HG02943 (cell line): ENCODE results near the gene GPR45.

Experiments
- ATAC-seq: cut with Tn5 transposase; IDR thresholded peaks from one replicate; pipeline ENCODE4 v1.9.1; 2021; ENCODE audit warnings: mild to moderate bottlenecking, low read depth, moderate library complexity; ENCODE audit not compliant: unreplicated experiment

Gene GPR45, protein sequence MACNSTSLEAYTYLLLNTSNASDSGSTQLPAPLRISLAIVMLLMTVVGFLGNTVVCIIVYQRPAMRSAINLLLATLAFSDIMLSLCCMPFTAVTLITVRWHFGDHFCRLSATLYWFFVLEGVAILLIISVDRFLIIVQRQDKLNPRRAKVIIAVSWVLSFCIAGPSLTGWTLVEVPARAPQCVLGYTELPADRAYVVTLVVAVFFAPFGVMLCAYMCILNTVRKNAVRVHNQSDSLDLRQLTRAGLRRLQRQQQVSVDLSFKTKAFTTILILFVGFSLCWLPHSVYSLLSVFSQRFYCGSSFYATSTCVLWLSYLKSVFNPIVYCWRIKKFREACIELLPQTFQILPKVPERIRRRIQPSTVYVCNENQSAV

DNA sequence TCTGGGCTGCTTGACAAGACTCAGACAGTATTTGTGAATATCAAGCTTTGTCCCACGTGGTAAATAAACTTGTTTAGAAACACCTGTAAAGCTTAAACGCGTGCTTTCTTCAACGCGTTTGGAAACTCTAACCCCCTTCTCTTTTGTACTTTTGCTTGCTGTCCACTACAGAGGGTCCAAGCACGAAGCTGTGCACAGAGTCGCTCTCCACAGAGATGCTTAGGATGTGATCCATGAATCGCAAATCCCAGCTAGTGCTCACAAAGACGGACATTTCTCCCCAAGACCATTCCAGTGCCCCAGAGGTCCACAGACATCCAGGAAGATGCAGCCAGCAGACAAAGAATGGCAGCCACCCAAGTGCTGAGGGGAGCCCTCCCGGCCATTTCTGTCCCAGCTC lies at the start of gene GPR45:
Gene GPR45, plus strand, starts transcription at position 301 of the 400 bp plus-strand sequence. CDS start 116 bp downstream, outside the sequence.
- no peak for ATAC-seq

DNA sequence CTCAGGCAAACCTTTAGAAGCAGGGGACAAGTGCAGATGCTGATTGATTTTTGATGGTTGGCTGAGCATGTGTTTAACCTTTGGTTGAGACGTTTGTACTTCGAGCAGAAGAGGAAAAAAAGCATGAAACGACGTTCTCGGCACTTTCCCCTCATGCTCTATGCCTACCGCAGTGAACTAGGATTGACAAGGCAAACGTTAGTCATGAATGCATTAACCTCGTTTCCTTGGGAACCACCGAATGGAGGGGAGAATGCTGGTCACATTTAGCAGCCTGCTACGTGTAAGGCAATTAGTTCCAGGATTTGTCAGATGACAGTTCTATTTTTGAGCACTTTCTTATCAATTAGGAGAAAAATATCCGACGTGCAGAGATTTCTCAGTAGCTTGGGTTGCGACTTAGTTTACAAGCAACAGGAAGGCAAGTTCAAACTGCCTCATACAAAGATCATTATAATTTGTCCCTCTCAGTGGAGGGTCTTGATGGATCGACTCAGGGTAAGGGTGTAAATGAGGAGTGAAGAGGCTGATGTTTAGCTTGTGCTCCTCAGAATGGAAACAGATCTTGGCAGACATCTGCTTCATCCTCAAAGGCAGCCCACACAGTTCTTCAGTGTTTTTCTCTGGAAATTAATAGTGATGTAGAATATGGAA lies 47.4 kb upstream of the GPR45 start:
- ATAC-seq = no peak

DNA sequence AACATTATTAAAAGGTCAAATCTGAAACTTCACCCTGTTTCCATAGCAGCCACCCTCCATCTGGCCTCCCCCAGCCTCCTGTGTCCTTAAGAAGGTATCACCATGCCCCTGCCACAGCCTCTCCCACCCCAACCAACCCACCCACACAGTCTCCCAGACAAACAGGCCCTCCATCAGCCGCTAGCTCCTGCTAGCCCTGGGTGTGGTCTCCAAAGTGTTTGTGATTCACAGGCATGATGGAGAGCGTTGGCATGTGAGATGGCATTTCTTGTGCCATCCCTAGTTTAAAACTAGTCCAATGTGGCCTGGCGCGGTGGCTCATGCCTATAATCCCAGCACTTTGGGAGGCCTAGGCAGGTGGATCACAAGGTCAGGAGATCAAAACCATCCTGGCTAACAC lies 44.9 kb upstream of the GPR45 start:
- ATAC-seq = no peak

- no peak for ATAC-seq
Observed at GRCh38 chr2:105215586-105216192, 25.9 kb upstream of the GPR45 start.

GRCh38 chr2:105220604-105221003 lies 20.9 kb upstream of the GPR45 start:
- ATAC-seq = no peak

DNA sequence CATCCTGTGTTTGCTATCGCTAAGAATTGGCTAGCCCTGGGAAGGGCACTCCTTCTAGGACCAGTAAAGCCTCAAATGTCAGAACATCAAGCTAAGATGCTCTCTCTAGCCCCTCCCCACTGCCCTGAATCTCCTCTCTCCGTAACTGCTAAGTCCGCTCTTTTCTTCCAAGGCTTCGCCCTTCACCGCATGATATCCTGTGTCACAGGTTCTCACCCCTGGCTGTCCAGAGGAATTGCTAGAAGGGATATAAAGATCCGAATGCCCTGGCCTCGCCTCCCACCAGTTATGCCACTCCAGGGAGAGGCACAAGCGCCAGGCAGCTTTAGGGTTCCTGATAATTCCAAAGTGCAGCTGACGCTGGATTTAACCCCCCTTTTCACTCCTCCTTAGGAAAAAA lies 17.1 kb upstream of the GPR45 start:
- no peak for ATAC-seq

DNA sequence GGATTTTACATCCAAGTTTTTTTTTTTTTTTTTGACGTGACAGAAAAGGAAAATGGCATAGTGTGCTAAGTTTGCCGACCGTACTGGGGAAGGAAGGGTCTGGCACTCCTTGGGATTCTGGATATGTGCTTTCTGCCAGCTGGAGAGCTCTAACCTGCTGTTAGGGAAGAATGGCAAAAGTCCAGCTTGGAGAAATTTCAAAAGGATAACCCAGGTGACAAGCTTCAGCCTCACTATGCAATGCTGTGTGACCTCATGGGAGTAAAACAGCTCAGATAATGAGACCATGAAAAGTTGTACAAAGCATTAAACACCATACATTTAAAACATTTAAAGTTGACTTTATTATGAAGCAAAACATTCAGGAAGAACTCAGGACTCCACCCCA lies 10.3 kb upstream of the GPR45 start:
- ATAC-seq = no peak

- no peak for ATAC-seq
Observed at GRCh38 chr2:105235388-105236059, 6.0 kb upstream of the GPR45 start.

DNA sequence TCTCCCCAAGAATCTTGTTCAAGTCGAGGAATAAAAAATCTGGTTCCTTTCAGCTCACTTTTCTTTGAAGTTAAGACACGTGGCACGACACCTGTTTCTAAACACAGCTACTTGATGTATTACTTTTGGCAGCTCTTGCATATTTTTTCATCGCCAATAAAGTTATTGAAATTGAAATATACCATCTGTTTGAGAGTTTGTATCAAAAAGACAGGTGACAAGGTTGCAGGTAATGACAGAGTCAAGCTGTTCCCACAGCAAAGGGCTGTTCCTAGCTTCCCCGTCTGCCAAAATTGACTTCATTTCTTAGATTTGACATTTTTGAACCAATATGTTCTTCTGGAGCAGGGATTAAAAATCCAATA lies 5.5 kb upstream of the GPR45 start:
- ATAC-seq = no peak

GRCh38 chr2:105237045-105237765 lies 4.3 kb upstream of the GPR45 start:
- ATAC-seq = no peak

DNA sequence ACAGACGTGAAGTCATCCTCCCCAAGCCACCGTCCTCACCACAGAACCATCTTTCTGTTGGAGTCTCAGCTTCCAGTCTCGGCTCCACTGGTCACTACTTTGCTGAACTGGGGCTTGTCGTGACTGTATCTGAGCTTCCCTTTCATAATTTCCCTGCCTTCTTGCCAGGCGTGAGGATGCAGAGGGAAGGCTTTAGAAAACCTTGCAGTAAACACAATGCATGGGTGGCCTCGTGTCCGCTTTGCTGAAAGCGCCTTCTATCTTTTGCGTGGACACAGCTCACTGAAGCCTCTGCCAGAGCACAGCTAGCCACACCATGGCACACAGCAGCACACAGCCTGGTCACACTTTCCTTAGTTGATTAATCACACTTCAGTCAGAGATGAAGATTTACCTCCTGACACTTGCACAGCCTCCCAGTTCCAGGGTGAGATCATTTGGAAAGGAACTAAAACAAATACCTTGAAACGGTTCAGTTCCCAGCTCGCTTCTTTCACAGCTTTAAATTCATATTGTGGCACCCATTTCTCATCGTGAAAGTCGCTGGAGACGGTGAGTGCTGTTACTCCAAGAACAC lies 2.8 kb upstream of the GPR45 start:
- no peak for ATAC-seq

DNA sequence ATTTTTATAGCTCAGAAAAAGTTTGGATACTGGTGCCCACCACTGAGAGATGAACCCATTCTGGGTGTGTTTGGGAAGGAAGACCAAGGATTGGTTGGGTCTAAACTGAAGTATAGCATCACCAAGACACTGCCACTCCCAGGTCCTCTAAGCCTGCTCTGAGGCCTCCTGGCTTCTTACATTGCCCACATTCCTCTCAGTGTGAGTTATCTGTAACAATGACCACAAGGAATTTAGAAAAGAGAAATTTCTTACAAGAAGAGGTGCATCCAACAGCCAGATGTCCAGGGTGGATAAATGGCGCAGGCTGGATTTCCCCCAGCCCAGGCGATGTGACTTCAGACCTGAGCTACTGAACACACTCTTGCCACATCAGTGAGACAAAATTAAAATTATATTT lies 1.6 kb upstream of the GPR45 start:
- ATAC-seq = no peak

- ATAC-seq = no peak
Observed at GRCh38 chr2:105242286-105242993, 897 bp downstream of the GPR45 start.

GRCh38 chr2:105243961-105244360 lies 2.4 kb downstream of the GPR45 start:
- no peak for ATAC-seq

DNA sequence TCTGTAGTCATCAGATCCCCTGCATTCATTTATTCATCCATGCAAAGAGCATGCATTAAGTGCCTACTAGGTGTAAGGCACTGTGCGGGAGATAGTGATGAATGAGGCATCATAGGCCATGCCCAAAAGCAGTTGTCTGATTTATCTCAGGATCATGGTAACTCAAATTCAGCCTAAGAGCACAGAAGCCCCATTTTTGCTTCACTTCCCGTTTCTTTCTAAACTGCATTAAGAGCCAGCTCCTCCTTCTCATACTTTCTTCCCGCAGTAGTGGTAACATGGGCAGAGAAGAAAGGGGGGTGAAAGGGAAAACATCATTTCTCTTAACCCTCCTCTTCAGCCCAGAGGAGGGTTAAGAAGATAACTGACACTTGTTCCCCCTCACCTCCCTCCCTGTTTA lies 2.9 kb downstream of the GPR45 start:
- ATAC-seq = no peak

DNA sequence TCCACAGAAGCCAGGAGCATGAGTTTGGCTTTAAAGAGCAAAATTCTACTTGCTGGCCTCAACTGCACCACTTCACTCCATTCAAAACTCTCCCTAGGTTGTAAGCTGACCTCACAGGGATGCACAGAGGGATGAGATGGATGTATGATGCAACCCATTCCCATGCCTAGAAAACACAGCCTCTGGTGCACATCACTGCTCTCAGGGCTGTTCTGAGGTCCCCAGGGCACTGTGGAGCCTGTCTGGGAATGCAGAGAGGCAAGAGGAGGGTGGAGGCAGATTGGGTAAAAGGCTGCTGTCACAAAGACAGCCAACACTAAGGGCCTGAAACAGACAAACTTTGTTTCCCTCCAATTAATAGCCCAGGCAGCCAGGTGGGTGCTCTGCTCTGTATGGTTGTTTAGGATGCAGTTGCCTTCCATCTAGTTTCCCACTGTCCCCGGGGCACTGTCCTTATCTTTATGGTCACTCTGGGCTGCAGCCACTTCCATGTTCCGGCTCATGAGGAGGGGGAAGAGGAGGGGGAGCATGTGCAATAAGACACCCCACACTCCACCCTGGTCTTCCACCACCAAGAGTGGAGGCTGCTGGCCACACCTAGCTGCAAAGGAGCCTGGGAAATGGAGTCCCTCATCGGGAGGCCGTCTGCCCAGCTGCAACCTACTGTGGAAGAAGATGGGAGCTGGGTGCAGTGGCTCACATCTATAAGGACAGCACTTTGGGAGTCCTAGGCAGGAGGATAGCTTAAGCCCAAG lies 7.0 kb downstream of the GPR45 start:
- no peak for ATAC-seq

GRCh38 chr2:105249181-105249580 lies 7.6 kb downstream of the GPR45 start:
- no peak for ATAC-seq

DNA sequence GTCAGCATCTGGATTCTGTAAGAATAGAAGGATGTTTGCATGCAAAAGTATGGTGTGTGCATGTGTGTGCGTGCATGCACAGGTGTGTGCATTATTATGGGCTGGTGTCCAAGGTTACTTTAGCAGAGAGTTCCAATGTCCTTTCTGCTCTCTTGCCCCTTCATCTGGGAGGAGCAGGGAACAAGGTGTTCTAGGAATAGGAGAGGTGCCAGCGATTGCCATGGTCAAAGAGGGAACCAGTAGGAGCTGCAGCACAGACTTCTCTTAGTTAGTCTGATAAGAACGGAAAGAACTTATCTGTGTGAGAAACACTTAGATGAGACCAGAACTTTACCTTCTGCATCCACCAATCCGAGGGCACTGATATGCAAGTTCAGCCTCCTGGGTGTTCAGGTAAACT lies 8.3 kb downstream of the GPR45 start:
- ATAC-seq = no peak
